Caco-2 (cell line): ENCODE measurements around the gene HOXB2. TPM values are rescaled to one million over a fixed set of nuclear protein-coding genes. Genes with fewer than 3 reads are reported as not detected.

Experiments used
- BruUV-seq: library from RNA; stranded (reverse); fragments of 400-500 nt; replicated peaks from 2 replicates; lab custom pipeline; 2021; lab: Mats Ljungman, UMichigan
- CTCF ChIA-PET: fragments of 300-600 bp; sonication (Branson Sonifier 250); formaldehyde crosslinking; loops from one replicate; lab custom pipeline; 2022; ENCODE audit warnings: antibody characterized with exemption; lab: Charles Lee
- POLR2A ChIA-PET: fragments of 300-600 bp; sonication (Branson Sonifier 250); formaldehyde crosslinking; loops from one replicate; lab custom pipeline; 2022; ENCODE audit warnings: antibody characterized with exemption; lab: Charles Lee
- DNase-seq, 2 experiments: peaks; one replicate each; pipeline versions ENCODE4 v3.0.0 to v3.0.0-alpha.2; 2020 to 2022
- H3K27me3 ChIP-seq: replicated peaks from 2 replicates; pipeline ENCODE4 v1.6.0; 2011; ENCODE audit warnings: low read length; ENCODE audit not compliant: control insufficient read depth, insufficient read depth
- H3K36me3 ChIP-seq: 2 replicates; pipeline ENCODE4 v1.5.1; 2011; ENCODE audit warnings: low read length; ENCODE audit not compliant: control insufficient read depth, insufficient read depth
- H3K4me1 ChIP-seq: fragments of 250-450 bp; sonication (Bioruptor Pico); 2 replicates; pipeline ENCODE4 v1.5.1; 2020; ENCODE audit warnings: mild to moderate bottlenecking
- H3K4me3 ChIP-seq: 2 replicates; pipeline ENCODE4 v1.5.1; 2011; ENCODE audit warnings: low read depth, mild to moderate bottlenecking, control low read depth, low read length
- H3K9me3 ChIP-seq: fragments of 250-450 bp; sonication (Bioruptor Pico); 2 replicates; pipeline ENCODE4 v1.5.1; 2020; ENCODE audit warnings: mild to moderate bottlenecking, moderate library complexity
- H3K27ac Mint-ChIP-seq: one replicate; pipeline ENCODE4 v1.8.0; 2022; ENCODE audit warnings: mixed read lengths; ENCODE audit not compliant: unreplicated experiment
- H3K27me3 Mint-ChIP-seq: one replicate; pipeline ENCODE4 v1.8.0; 2022; ENCODE audit warnings: mixed read lengths; ENCODE audit not compliant: insufficient read depth, unreplicated experiment
- H3K36me3 Mint-ChIP-seq: one replicate; pipeline ENCODE4 v1.8.0; 2022; ENCODE audit warnings: mild to moderate bottlenecking, mixed read lengths; ENCODE audit not compliant: insufficient read depth, unreplicated experiment
- H3K4me1 Mint-ChIP-seq: one replicate; pipeline ENCODE4 v1.8.0; 2022; ENCODE audit warnings: low read depth, mixed read lengths; ENCODE audit not compliant: unreplicated experiment
- H3K4me3 Mint-ChIP-seq: one replicate; pipeline ENCODE4 v1.8.0; 2022; ENCODE audit warnings: mild to moderate bottlenecking, moderate library complexity, mixed read lengths; ENCODE audit not compliant: unreplicated experiment
- H3K9me3 Mint-ChIP-seq: one replicate; pipeline ENCODE4 v1.8.0; 2022; ENCODE audit warnings: mixed read lengths; ENCODE audit not compliant: unreplicated experiment
- CTCF ChIP-seq, 2 experiments: fragments of 200-600 bp in 1 of 2; IDR thresholded peaks; 1 replicate in 1 of 2; 2 replicates in 1 of 2; pipeline versions ENCODE4 v1.5.1 to v1.8.0; 2011 to 2022; ENCODE audit warnings: antibody characterized with exemption in 1 of 2, control low read depth in 1 of 2, inconsistent platforms in 1 of 2, low read depth in 1 of 2, low read length in 1 of 2, mild to moderate bottlenecking in 1 of 2, moderate library complexity in 1 of 2; ENCODE audit not compliant: insufficient read depth in 1 of 2, severe bottlenecking in 1 of 2, unreplicated experiment in 1 of 2
- intact Hi-C: fragments of 100-400 bp; cut with micrococcal nuclease; formaldehyde crosslinking; loops from one replicate; pipeline ENCODE4 v1.10.0; 2022; ENCODE audit not compliant: unreplicated experiment
- total RNA-seq: library from RNA; stranded (reverse); gene quantifications from 2 replicates; pipeline ENCODE4 v1.2.3, GENCODE V29; 2022

Gene HOXB2
- total RNA-seq, 1 experiment from 2014 or later = 1.1 TPM

- CTCF ChIA-PET = interaction anchor here (0.7 to 1.6 kb wide), 4 partner anchors 11 to 154 kb away, joined by 3 to 5 read pairs (median 4); no protein-coding TSS in a partner anchor
- Mint-ChIP-seq H3K4me3 (no peak overlapping the region), H3K9me3 (no peaks in the 10 kb centered on the region), H3K27ac (peak overlapping the region; percentile 11), H3K36me3 (no peaks in the 10 kb centered on the region), H3K27me3 (peaks cover 18% of the 10 kb centered on the region), H3K4me1 (peaks cover 57% of the 10 kb centered on the region)
- Histone ChIP-seq H3K36me3 (no peaks in the 10 kb centered on the region), H3K9me3 (no peaks in the 10 kb centered on the region), H3K27me3 (no peaks in the 10 kb centered on the region), H3K4me1 (peaks cover 66% of the 10 kb centered on the region), H3K4me3 (no peak overlapping the region)
- no peak for TF ChIP-seq CTCF (IDR thresholded peaks at IDR 0.05; ENCODE audit: insufficient read depth in 1 of 2, low read depth in 1 of 2, low read length in 1 of 2, severe bottlenecking in 1 of 2, unreplicated experiment in 1 of 2)
- DNase-seq = no peak
- intact Hi-C loops = no loop called here
- POLR2A ChIA-PET = no interaction called here
- BruUV-seq = no TSS peak
Observed at GRCh38 chr17:48517478-48517877, 27.4 kb downstream of the HOXB2 start.

DNA sequence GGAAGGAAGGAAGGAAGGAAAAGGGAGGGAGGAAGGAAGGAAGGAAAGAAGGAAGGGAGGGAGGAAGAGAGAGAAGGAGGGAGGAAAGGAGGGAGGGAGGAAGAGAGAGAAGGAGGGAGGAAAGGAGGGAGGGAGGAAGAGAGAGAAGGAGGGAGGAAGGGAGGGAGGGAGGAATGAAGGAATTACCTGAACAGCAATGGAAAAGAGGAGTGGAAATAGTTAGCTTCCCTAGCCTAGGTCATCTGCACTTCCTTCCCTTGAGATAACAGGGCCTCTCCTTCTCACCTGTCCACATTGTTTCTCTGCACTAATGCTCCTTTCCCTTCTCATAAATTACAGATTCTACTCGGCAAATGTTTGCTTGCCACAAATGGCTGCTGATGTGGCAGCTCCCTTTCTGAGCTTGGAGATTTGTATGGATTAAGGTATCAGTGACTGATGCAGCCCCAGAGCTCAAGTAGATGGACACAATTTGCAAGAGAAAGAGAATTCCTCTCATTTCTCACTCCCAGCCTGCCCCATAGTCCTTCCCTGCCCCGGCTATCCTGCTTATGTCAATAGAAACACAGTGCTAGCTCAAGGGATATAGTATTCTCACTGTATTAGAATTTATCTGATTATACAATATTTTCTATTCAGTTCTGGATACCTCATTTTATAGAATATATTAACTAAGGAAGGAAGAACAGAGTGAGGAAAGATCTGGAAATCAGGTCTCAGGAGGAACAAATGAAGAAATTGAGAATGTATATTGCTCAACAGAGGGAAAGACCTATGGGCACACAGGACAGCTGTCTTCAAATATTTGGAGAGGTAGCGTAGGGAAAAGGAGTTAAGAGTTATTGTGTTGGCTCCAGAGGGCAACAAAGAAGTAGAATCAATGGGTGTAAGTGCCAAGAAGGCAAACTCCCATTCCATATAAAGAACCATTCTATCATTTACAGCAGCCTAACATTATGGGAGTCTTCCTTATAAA, 28.7 kb downstream of the HOXB2 start:
- Histone ChIP-seq H3K4me1 (peaks cover 58% of the 10 kb centered on the region), H3K27me3 (no peaks in the 10 kb centered on the region), H3K36me3 (no peaks in the 10 kb centered on the region), H3K9me3 (no peaks in the 10 kb centered on the region), H3K4me3 (no peak overlapping the region)
- POLR2A ChIA-PET = no interaction called here
- Mint-ChIP-seq H3K9me3 (no peaks in the 10 kb centered on the region), H3K4me1 (peaks cover 47% of the 10 kb centered on the region), H3K27me3 (peaks cover 21% of the 10 kb centered on the region), H3K27ac (no peak overlapping the region), H3K4me3 (peak overlapping the region; percentile 0), H3K36me3 (no peaks in the 10 kb centered on the region)
- DNase-seq = peak in 1 of 2 experiments; percentile 51
- TF ChIP-seq CTCF (IDR thresholded peaks at IDR 0.05; ENCODE audit: insufficient read depth in 1 of 2, low read depth in 1 of 2, low read length in 1 of 2, severe bottlenecking in 1 of 2, unreplicated experiment in 1 of 2) = no peak
- CTCF ChIA-PET = interaction anchor here (0.6 to 1.6 kb wide), 9 partner anchors 10 to 545 kb away, joined by 3 to 7 read pairs (median 3); partner anchors contain the start of gene CDK5RAP3
- intact Hi-C loops = no loop called here
- BruUV-seq = no TSS peak

GRCh38 chr17:48514477-48514876, 30.4 kb downstream of the HOXB2 start:
- DNase-seq = no peak
- ChIA-PET CTCF (interaction anchor here (1.5 kb wide), 1 partner anchor 98 kb away, joined by 4 read pairs; no protein-coding TSS in a partner anchor), POLR2A (no interaction called here)
- no TSS peak for BruUV-seq
- Mint-ChIP-seq H3K4me3 (no peak overlapping the region), H3K36me3 (no peaks in the 10 kb centered on the region), H3K9me3 (no peaks in the 10 kb centered on the region), H3K27me3 (peaks cover 30% of the 10 kb centered on the region), H3K4me1 (peaks cover 42% of the 10 kb centered on the region), H3K27ac (no peak overlapping the region)
- H3K36me3 ChIP-seq = no peaks in the 10 kb centered on the region
- intact Hi-C loops = no loop called here
- H3K4me3 ChIP-seq = no peak overlapping the region
- TF ChIP-seq CTCF (IDR thresholded peaks at IDR 0.05; ENCODE audit: insufficient read depth in 1 of 2, low read depth in 1 of 2, low read length in 1 of 2, severe bottlenecking in 1 of 2, unreplicated experiment in 1 of 2) = no peak
- H3K27me3 ChIP-seq = no peaks in the 10 kb centered on the region
- H3K9me3 ChIP-seq = peaks cover 2% of the 10 kb centered on the region; the same call in 1 of the 2 replicates
- H3K4me1 ChIP-seq = peaks cover 50% of the 10 kb centered on the region
